SK-N-SH treated with all-trans-retinoic acid at 6 μM for 48 hours (cell line): Measurements from ENCODE around the gene NINJ2.

Experiments
- ATAC-seq: fragments of 200-7000 bp; cut with Tn5 transposase; 3 replicates; pipeline ENCODE4 v1.9.1; 2020; ENCODE audit warnings: mild to moderate bottlenecking, moderate library complexity
- ARNTL ChIP-seq: fragments of 450-650 bp; formaldehyde crosslinking; IDR thresholded peaks from 2 replicates; pipeline ENCODE4 v1.5.0; 2020; ENCODE audit warnings: low read depth, mild to moderate bottlenecking, moderate library complexity, borderline replicate concordance
- BACH2 ChIP-seq: fragments of 250-450 bp; sonication (Bioruptor Pico); IDR thresholded peaks from 2 replicates; pipeline ENCODE4 v1.9.0; 2021; ENCODE audit warnings: mild to moderate bottlenecking, borderline replicate concordance
- CSRNP3 ChIP-seq: fragments of 250-450 bp; sonication (Bioruptor Pico); IDR thresholded peaks from 2 replicates; pipeline ENCODE4 v1.5.1; 2021; ENCODE audit warnings: mild to moderate bottlenecking, moderate library complexity
- ESRRG ChIP-seq: fragments of 250-450 bp; sonication (Bioruptor Pico); IDR thresholded peaks from 2 replicates; pipeline ENCODE4 v1.6.1; 2021; ENCODE audit warnings: mild to moderate bottlenecking
- GLIS3 ChIP-seq: fragments of 250-450 bp; sonication (Bioruptor Pico); IDR thresholded peaks from 2 replicates; pipeline ENCODE4 v1.5.0; 2020; ENCODE audit warnings: mild to moderate bottlenecking, moderate library complexity
- ISL1 ChIP-seq: fragments of 250-450 bp; sonication (Bioruptor Pico); IDR thresholded peaks from 2 replicates; pipeline ENCODE4 v2.1.2; 2022; ENCODE audit warnings: mild to moderate bottlenecking, moderate library complexity
- OSR1 ChIP-seq: fragments of 250-450 bp; sonication (Bioruptor Pico); IDR thresholded peaks from 2 replicates; pipeline ENCODE4 v1.8.0; 2022; ENCODE audit warnings: moderate library complexity, mild to moderate bottlenecking, inconsistent platforms
- PATZ1 ChIP-seq: fragments of 250-450 bp; sonication (Bioruptor Pico); IDR thresholded peaks from 2 replicates; pipeline ENCODE4 v1.8.0; 2020; ENCODE audit warnings: mild to moderate bottlenecking, moderate library complexity, borderline replicate concordance
- POU6F1 ChIP-seq: fragments of 250-450 bp; sonication (Bioruptor Pico); IDR thresholded peaks from 2 replicates; pipeline ENCODE4 v1.8.0; 2021; ENCODE audit warnings: low read depth, mild to moderate bottlenecking, moderate library complexity, borderline replicate concordance
- PPARA ChIP-seq: fragments of 250-450 bp; sonication (Bioruptor Pico); IDR thresholded peaks from 2 replicates; pipeline ENCODE4 v1.5.0; 2020; ENCODE audit warnings: mild to moderate bottlenecking, borderline replicate concordance
- RARB ChIP-seq: fragments of 250-450 bp; sonication (Bioruptor Pico); IDR thresholded peaks from 2 replicates; pipeline ENCODE4 v1.8.0; 2021; ENCODE audit warnings: mild to moderate bottlenecking, moderate library complexity
- SNAI2 ChIP-seq: fragments of 250-450 bp; sonication (Bioruptor Pico); IDR thresholded peaks from 2 replicates; pipeline ENCODE4 v1.5.0; 2020; ENCODE audit warnings: mild to moderate bottlenecking, moderate library complexity
- TCF4 ChIP-seq: fragments of 250-450 bp; sonication (Bioruptor Pico); IDR thresholded peaks from 2 replicates; pipeline ENCODE4 v1.8.0; 2021; ENCODE audit warnings: mild to moderate bottlenecking, moderate library complexity, borderline replicate concordance
- TOX ChIP-seq: fragments of 250-450 bp; sonication (Bioruptor Pico); IDR thresholded peaks from 2 replicates; pipeline ENCODE4 v1.8.0; 2021; ENCODE audit warnings: mild to moderate bottlenecking, moderate library complexity, borderline replicate concordance
- TSHZ2 ChIP-seq: fragments of 250-450 bp; sonication (Bioruptor Pico); IDR thresholded peaks from 2 replicates; pipeline ENCODE4 v1.5.0; 2020; ENCODE audit warnings: mild to moderate bottlenecking, moderate library complexity
- ZC3H10 ChIP-seq: fragments of 250-450 bp; sonication (Bioruptor Pico); IDR thresholded peaks from 2 replicates; pipeline ENCODE4 v1.5.1; 2021; ENCODE audit warnings: mild to moderate bottlenecking, moderate library complexity
- ZFP3 ChIP-seq: fragments of 250-450 bp; sonication (Bioruptor Pico); IDR thresholded peaks from 2 replicates; pipeline ENCODE4 v1.5.0; 2020; ENCODE audit warnings: mild to moderate bottlenecking, moderate library complexity
- ZFP30 ChIP-seq: fragments of 450-650 bp; formaldehyde crosslinking; IDR thresholded peaks from 2 replicates; pipeline ENCODE4 v1.5.0; 2022; ENCODE audit warnings: mild to moderate bottlenecking, moderate library complexity
- ZNF565 ChIP-seq: fragments of 450-650 bp; formaldehyde crosslinking; conservative IDR thresholded peaks from 2 replicates; pipeline ENCODE4 v1.5.0; 2020; ENCODE audit warnings: low read depth, mild to moderate bottlenecking, moderate library complexity
- ZNF70 ChIP-seq: fragments of 450-650 bp; formaldehyde crosslinking; IDR thresholded peaks from 2 replicates; pipeline ENCODE4 v1.5.0; 2020; ENCODE audit warnings: mild to moderate bottlenecking, moderate library complexity
- ZNF8 ChIP-seq: fragments of 450-650 bp; formaldehyde crosslinking; IDR thresholded peaks from 2 replicates; pipeline ENCODE4 v1.5.0; 2020; ENCODE audit warnings: mild to moderate bottlenecking, moderate library complexity

The NINJ2 gene

GRCh38 chr12:662566-663292 lies 516 bp downstream of the NINJ2 start (continued):
- no peak for TF ChIP-seq POU6F1 (CRISPR knock-in tag)
- TF ChIP-seq OSR1 (CRISPR knock-in tag) = no peak

GRCh38 chr12:661720-662486 lies 1.3 kb downstream of the NINJ2 start:
- no peak for ATAC-seq
- TF ChIP-seq ZNF565 (no peak), PPARA (CRISPR knock-in tag) (no peak), ZNF8 (CRISPR knock-in tag) (no peak), SNAI2 (CRISPR knock-in tag) (no peak), RARB (CRISPR knock-in tag) (no peak), TSHZ2 (CRISPR knock-in tag) (no peak), OSR1 (CRISPR knock-in tag) (no peak), TOX (CRISPR knock-in tag) (no peak), BACH2 (CRISPR knock-in tag) (no peak), ARNTL (CRISPR knock-in tag) (no peak), TCF4 (CRISPR knock-in tag) (no peak), POU6F1 (CRISPR knock-in tag) (no peak), CSRNP3 (CRISPR knock-in tag) (no peak), GLIS3 (no peak), PATZ1 (CRISPR knock-in tag) (no peak), ZNF70 (CRISPR knock-in tag) (no peak)

GRCh38 chr12:659090-659683 lies 4.1 kb downstream of the NINJ2 start:
- no peak for ATAC-seq
- TF ChIP-seq PATZ1 (CRISPR knock-in tag) (no peak), ZNF8 (CRISPR knock-in tag) (no peak), ZC3H10 (no peak), ZFP3 (no peak), TCF4 (CRISPR knock-in tag) (no peak), ISL1 (CRISPR knock-in tag) (no peak), BACH2 (CRISPR knock-in tag) (no peak), ZFP30 (no peak), ARNTL (CRISPR knock-in tag) (no peak), ZNF565 (no peak), RARB (CRISPR knock-in tag) (no peak), SNAI2 (CRISPR knock-in tag) (no peak), OSR1 (CRISPR knock-in tag) (no peak), ESRRG (no peak), PPARA (CRISPR knock-in tag) (no peak), CSRNP3 (CRISPR knock-in tag) (no peak)
